Gastroesophageal sphincter (tissue), 4 donors: ENCODE data around the gene ADAMTS4. TPM values are rescaled to one million over a fixed set of nuclear protein-coding genes. Genes with fewer than 3 reads are reported as not detected.
A peak's percentile ranks its signal among the peaks of the same experiment; 100 is the strongest.

Source experiments
- ATAC-seq: fragments of 150-250 bp; one replicate; pipeline ENCODE4 v1.9.1; 2016; ENCODE audit warnings: mild to moderate bottlenecking, moderate library complexity
- H3K27ac ChIP-seq, 4 donors: fragments of 200-600 bp; sonication (generic) in 3 of 4; 1 replicate in 3 of 4; 2 replicates in 1 of 4; pipeline ENCODE4 v1.5.1; 2016 to 2019
- H3K27me3 ChIP-seq: fragments of 200-600 bp; sonication (generic); one replicate; pipeline ENCODE4 v1.5.1; 2019
- H3K36me3 ChIP-seq, 2 donors: fragments of 200-600 bp; sonication (generic); one replicate each; pipeline ENCODE4 v1.5.1; 2019; ENCODE audit warnings: control low read depth in 1 of 2
- H3K4me1 ChIP-seq, 3 donors: fragments of 200-600 bp; sonication (generic); 1 replicate in 2 of 3; 2 replicates in 1 of 3; pipeline ENCODE4 v1.5.1; 2016 to 2019; ENCODE audit warnings: control low read depth in 2 of 3
- H3K4me3 ChIP-seq, 2 donors: fragments of 200-600 bp; sonication (generic); one replicate each; pipeline ENCODE4 v1.5.1; 2019; ENCODE audit warnings: mild to moderate bottlenecking in 1 of 2, moderate library complexity in 1 of 2
- H3K9me3 ChIP-seq, 3 donors: fragments of 200-600 bp; sonication (generic); one replicate each; pipeline ENCODE4 v1.5.1; 2017 to 2019; ENCODE audit warnings: control low read depth in 2 of 3
- EP300 ChIP-seq: sonication (generic); formaldehyde crosslinking; IDR thresholded peaks from one replicate; pipeline ENCODE4 v1.6.1; 2017; ENCODE audit warnings: antibody characterized with exemption, mild to moderate bottlenecking
- POLR2A ChIP-seq, 2 donors: fragments of 450-650 bp; IDR thresholded peaks; one replicate each; pipeline ENCODE4 v1.6.1; 2017; ENCODE audit warnings: antibody characterized with exemption in 2 of 2, mild to moderate bottlenecking in 2 of 2, moderate library complexity in 1 of 2
- POLR2AphosphoS5 ChIP-seq: sonication (generic); formaldehyde crosslinking; IDR thresholded peaks from one replicate; pipeline ENCODE4 v1.6.1; 2017; ENCODE audit warnings: antibody characterized with exemption
- WGBS, 2 donors: methylation state at CpG; one replicate each; pipeline ENCODE4 v1.1.5; 2018; ENCODE audit warnings: low coverage in 1 of 2; 5-methylcytosine and 5-hydroxymethylcytosine counted together
- total RNA-seq, 4 donors: library from RNA; depleted of rRNA; stranded (reverse); fragments of >200 nt; gene quantifications; one replicate each; pipeline ENCODE4 v1.1.0, GENCODE V29; 2016
- TF ChIP-seq, protein P1 (sequence below), 4 experiments: fragments of 200-600 bp in 2 of 4; fragments of 450-650 bp in 2 of 4; sonication (generic) in 1 of 4; IDR thresholded peaks; one replicate each; pipeline ENCODE4 v1.5.1; 2017 to 2019; ENCODE audit warnings: antibody characterized with exemption in 4 of 4, mild to moderate bottlenecking in 2 of 4, moderate library complexity in 2 of 4

ADAMTS4 gene
- total RNA-seq, 4 donors from 2014 or later: 3.7 to 60.6 (median 6.7) TPM

DNA sequence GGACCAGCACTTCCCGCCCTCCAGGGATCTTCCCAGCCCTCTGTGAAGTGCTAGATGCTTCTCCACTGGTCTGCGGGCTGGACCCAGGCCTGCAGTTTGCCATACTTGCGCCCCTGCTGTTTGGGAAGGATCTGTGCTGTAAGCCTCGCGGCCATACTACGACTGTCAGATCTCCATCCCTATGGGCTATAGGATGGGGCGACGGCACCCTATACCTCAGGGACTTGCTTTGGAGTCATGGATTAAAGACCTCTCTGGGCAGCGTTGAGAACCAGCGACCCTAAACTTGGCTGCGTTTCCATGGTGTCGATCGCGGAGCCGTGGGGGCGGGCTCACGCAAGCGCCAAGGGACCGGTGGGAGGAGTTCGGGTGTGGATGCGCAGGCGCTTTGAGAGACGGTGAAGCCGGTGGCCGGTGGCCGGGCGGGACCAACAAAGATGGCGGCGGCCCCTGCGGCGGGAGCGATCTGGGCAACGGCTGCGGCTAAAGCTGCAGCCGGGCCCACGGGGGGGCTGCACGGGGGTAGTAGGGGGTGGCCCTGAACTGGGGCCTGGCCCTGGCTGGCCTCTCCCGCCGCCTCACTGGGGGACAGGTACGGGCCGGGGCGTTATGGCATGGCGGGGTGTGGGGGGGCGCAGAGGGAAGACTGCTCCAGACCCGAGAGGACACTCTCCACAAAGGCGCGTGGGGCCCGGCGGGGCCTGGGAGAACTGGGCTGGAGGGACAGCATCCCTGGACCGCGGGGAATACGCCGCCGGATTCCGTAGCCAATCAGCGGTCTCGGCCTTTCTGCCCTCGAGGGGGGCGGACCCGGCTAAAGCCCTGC, 39.6 kb downstream of the ADAMTS4 start, which contains the start of gene USP21:
TSS of gene USP21 (plus strand) at position 414 of the 826 bp plus-strand sequence. CDS start 1,141 bp downstream, outside the sequence.
- Histone ChIP-seq H3K36me3 (peaks cover 0 to 58% of the 10 kb centered on the region in 2 donors), H3K4me1 (peaks cover 7 to 61% (median 30%) of the 10 kb centered on the region in 3 donors)

DNA sequence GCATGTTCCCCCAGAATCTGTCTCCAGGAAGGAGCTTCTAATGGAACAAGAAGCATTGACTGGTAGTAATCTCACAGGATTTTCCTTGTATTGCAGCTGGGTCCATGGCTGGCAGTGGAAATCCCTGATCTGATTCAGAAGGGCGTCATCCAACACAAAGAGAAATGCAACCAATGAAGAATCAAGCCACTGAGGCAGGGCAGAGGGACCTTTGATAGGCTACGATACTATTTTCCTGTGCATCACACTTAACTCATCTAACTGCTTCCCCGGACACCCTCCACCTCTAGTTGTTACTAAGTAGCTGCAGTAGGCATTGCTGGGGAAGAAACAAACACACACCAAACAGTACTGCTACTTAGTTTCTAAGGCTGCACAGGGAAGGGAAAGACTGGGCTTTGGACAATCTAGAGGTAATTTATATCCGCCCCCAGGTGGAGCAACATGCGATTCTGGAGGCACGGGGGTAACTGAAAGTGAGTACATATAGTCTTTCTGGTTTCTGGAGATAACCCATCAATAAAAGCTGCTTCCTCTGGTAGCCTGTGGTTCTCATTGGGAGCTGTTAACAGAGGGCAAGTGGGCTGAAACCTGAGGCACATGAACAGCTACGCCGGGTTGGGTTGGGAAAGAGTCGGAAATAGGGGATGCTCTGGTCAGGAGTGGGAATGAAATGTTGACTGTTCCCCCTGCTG, 40.4 kb downstream of the ADAMTS4 start:
- no peak for ATAC-seq
- TF ChIP-seq EP300: no peak
- TF ChIP-seq POLR2A (IDR thresholded peaks at IDR 0.05): no peak
- TF ChIP-seq, protein P1, sequence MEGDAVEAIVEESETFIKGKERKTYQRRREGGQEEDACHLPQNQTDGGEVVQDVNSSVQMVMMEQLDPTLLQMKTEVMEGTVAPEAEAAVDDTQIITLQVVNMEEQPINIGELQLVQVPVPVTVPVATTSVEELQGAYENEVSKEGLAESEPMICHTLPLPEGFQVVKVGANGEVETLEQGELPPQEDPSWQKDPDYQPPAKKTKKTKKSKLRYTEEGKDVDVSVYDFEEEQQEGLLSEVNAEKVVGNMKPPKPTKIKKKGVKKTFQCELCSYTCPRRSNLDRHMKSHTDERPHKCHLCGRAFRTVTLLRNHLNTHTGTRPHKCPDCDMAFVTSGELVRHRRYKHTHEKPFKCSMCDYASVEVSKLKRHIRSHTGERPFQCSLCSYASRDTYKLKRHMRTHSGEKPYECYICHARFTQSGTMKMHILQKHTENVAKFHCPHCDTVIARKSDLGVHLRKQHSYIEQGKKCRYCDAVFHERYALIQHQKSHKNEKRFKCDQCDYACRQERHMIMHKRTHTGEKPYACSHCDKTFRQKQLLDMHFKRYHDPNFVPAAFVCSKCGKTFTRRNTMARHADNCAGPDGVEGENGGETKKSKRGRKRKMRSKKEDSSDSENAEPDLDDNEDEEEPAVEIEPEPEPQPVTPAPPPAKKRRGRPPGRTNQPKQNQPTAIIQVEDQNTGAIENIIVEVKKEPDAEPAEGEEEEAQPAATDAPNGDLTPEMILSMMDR (IDR thresholded peaks at IDR 0.05): no peak
- no peak for TF ChIP-seq POLR2AphosphoS5
- H3K9me3 ChIP-seq: no peaks in the 10 kb centered on the region
- H3K4me3 ChIP-seq: peak overlapping the region in 1 of 2 donors; percentile 98
- WGBS, 2 donors: 67 to 76% methylated on average over 7 to 9 of the region's 9 CpGs
- H3K4me1 ChIP-seq: peaks cover 7 to 63% (median 30%) of the 10 kb centered on the region in 3 donors
- H3K27ac ChIP-seq: peak overlapping the region in 3 of 4 donors; percentile 92 to 94 (median 94)
- no peaks in the 10 kb centered on the region for H3K27me3 ChIP-seq
- H3K36me3 ChIP-seq: peaks cover 0 to 49% of the 10 kb centered on the region in 2 donors

More for the DNA sequence above, 39.6 kb downstream of the ADAMTS4 start, which contains the start of gene USP21:
- H3K9me3 ChIP-seq: no peaks in the 10 kb centered on the region
- H3K27ac ChIP-seq: peak within 1 kb of the TSS; percentile 82 to 94 (median 93)
- no peaks in the 10 kb centered on the region for H3K27me3 ChIP-seq
- WGBS, 2 donors: 0% methylated on average over 1 to 10 of the region's 60 CpGs
- peak within 1 kb of the TSS; percentile 95 to 98 for H3K4me3 ChIP-seq
- peak; percentile 95 for ATAC-seq
- TF ChIP-seq EP300: no peak
- peak; percentile 61 for TF ChIP-seq POLR2AphosphoS5
- peak; percentile 52 to 53 for TF ChIP-seq POLR2A (IDR thresholded peaks at IDR 0.05)
- TF ChIP-seq, protein P1 (IDR thresholded peaks at IDR 0.05): peak in 3 of 4 experiments; percentile 1 to 46 (median 31)

DNA sequence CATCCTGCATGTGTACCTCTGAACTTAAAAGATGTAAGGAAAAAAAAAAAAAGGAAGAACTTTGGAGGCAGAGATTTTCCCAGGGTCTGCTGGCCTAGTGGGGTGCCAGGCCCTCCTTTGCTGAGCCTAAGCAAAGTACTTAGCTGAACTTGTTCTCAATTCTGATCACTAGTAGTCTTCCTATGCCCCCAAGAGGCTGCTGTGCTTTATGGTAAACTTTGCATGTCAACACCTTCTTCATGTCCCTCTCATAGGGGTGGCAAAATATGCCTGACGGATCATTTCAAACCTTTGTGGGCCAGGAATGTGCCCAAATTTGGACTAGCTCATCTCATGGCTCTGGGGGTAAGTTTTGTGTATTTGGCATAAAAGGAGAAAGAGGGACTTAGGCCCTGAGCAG, 41.0 kb downstream of the ADAMTS4 start:
- 100% methylated on average over 1 of the region's 1 CpG for WGBS, 2 donors
- peaks cover 0 to 43% of the 10 kb centered on the region in 2 donors for H3K36me3 ChIP-seq
- ATAC-seq: no peak

DNA sequence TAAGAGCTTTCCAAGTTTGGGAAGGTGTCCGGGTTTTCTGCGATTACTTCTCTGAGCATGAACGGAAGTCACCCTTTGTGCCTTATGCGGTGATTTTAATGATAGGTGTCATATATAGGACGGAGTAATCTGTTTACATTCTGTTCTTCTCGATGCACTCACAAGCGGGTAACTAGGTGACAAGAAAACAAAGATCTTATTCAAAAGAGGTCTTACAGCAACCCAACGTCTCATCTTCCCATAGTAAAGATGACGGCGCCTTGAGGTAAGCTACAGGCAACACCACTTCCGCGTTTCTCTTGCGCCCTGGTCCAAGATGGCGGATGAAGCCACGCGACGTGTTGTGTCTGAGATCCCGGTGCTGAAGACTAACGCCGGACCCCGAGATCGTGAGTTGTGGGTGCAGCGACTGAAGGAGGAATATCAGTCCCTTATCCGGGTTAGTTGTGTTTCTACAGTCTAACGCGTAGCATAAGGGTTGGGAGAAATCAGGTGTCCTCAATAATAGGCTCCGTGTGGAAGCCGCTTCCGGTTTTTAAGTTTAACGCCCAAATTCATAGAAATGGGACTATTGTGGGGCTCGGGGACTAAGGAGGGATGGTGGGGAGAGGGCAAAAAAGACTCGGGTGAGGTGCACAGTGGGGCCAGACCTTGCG, 45.0 kb downstream of the ADAMTS4 start, which contains the start of gene UFC1:
TSS of gene UFC1 (plus strand) at position 297 of the 656 bp plus-strand sequence. CDS start at position 317, 20 bp downstream.
- peaks cover 0 to 27% (median 11%) of the 10 kb centered on the region in 3 donors for H3K4me1 ChIP-seq
- H3K4me3 ChIP-seq: peak within 1 kb of the TSS; percentile 69 to 78
- TF ChIP-seq POLR2AphosphoS5: peak; percentile 25
- TF ChIP-seq, protein P1 (IDR thresholded peaks at IDR 0.05): no peak
- 0 to 2% methylated on average over 21 to 30 of the region's 33 CpGs for WGBS, 2 donors
- peak; percentile 91 for ATAC-seq
- peak within 1 kb of the TSS; percentile 88 to 92 (median 90) for H3K27ac ChIP-seq
- no peaks in the 10 kb centered on the region for H3K27me3 ChIP-seq
- no peaks in the 10 kb centered on the region for H3K9me3 ChIP-seq
- peaks cover 0 to 21% of the 10 kb centered on the region in 2 donors for H3K36me3 ChIP-seq

More for the DNA sequence above, 41.0 kb downstream of the ADAMTS4 start:
- H3K4me3 ChIP-seq: no peak overlapping the region
- peaks cover 7 to 62% (median 30%) of the 10 kb centered on the region in 3 donors for H3K4me1 ChIP-seq
- no peaks in the 10 kb centered on the region for H3K9me3 ChIP-seq
- H3K27me3 ChIP-seq: no peaks in the 10 kb centered on the region
- H3K27ac ChIP-seq: no peak overlapping the region
- TF ChIP-seq EP300 (no peak), POLR2AphosphoS5 (no peak), POLR2A (IDR thresholded peaks at IDR 0.05) (no peak)
- TF ChIP-seq, protein P1 (IDR thresholded peaks at IDR 0.05): no peak
